HepG2 (cell line): ENCODE measurements around the gene SRRM4. TPM values are rescaled to one million over a fixed set of nuclear protein-coding genes. Genes with fewer than 3 reads are reported as not detected.

ENCODE experiments used
- ATAC-seq: fragments of 200-7000 bp; cut with Tn5 transposase; 3 replicates; pipeline ENCODE4 v1.9.1; 2020; ENCODE audit warnings: mild to moderate bottlenecking, moderate library complexity
- BruUV-seq: library from RNA; stranded (reverse); fragments of 400-500 nt; replicated peaks from 2 replicates; lab custom pipeline; 2021; lab: Mats Ljungman, UMichigan
- CTCF ChIA-PET: fragments of 300-600 bp; formaldehyde crosslinking; extraction: SDS; loops from one replicate; lab custom pipeline; 2021; ENCODE audit warnings: low total read pairs, inconsistent platforms, low intra/inter-chr PET ratio; lab: Yijun Ruan, JAX
- POLR2A ChIA-PET: fragments of 350-600 bp; sonication (Branson Sonifier 250); formaldehyde crosslinking; loops from one replicate; lab custom pipeline; 2020; ENCODE audit warnings: antibody characterized with exemption, inconsistent platforms; lab: Yijun Ruan, JAX
- DNase-seq: peaks from one replicate; pipeline ENCODE4 v3.0.0-alpha.2; 2015; ENCODE audit warnings: low spot score
- FAIRE-seq: peaks from 3 replicates; lab custom pipeline; 2011; peaks lifted over from hg19 to GRCh38; lab: Jason Lieb, UNC
- H2AFZ ChIP-seq: one replicate; pipeline ENCODE4 v1.6.1; 2011; ENCODE audit warnings: low read length, inconsistent platforms
- H3K27ac ChIP-seq: fragments of 300-600 bp; 3 replicates; pipeline ENCODE4 v1.8.0; 2011; ENCODE audit warnings: mixed run types, mild to moderate bottlenecking, mixed read lengths, low read length, inconsistent platforms; ENCODE audit not compliant: insufficient read depth; ENCODE audit errors: extremely low read length
- H3K27me3 ChIP-seq, 2 experiments: fragments of 200-600 bp in 1 of 2; 2 replicates in 1 of 2; 3 replicates in 1 of 2; pipeline versions ENCODE4 v1.6.0 to v1.8.0; 2011; ENCODE audit warnings: low read length in 2 of 2, mild to moderate bottlenecking in 2 of 2, moderate library complexity in 2 of 2, inconsistent platforms in 1 of 2; ENCODE audit not compliant: insufficient read depth in 2 of 2, control insufficient read depth in 1 of 2
- H3K36me3 ChIP-seq, 2 experiments: fragments of 200-600 bp in 1 of 2; replicated peaks in 1 of 2; 2 replicates in 1 of 2; 3 replicates in 1 of 2; pipeline versions ENCODE4 v1.5.1 to v1.8.0; 2011; ENCODE audit warnings: low read length in 2 of 2, inconsistent platforms in 1 of 2; ENCODE audit not compliant: insufficient read depth in 2 of 2, control insufficient read depth in 1 of 2
- H3K4me1 ChIP-seq: 2 replicates; pipeline ENCODE4 v1.5.1; 2012; ENCODE audit warnings: low read length, inconsistent platforms; ENCODE audit not compliant: insufficient read depth
- H3K4me2 ChIP-seq: 2 replicates; pipeline ENCODE4 v1.6.0; 2011; ENCODE audit warnings: low read depth, low read length, inconsistent platforms
- H3K4me3 ChIP-seq, 3 experiments: fragments of 200-600 bp in 1 of 3; sonication (generic), shearing (Covaris generic) in 1 of 3; replicated peaks in 1 of 3; 2 replicates each; pipeline ENCODE4 v1.5.1; 2011 to 2016; ENCODE audit warnings: low read length in 3 of 3, inconsistent platforms in 2 of 3, low read depth in 2 of 3, mild to moderate bottlenecking in 2 of 3, control low read depth in 1 of 3, mixed read lengths in 1 of 3; ENCODE audit not compliant: insufficient read depth in 1 of 3
- H3K79me2 ChIP-seq: one replicate; pipeline ENCODE4 v1.6.1; 2011; ENCODE audit warnings: low read length, inconsistent platforms; ENCODE audit not compliant: insufficient read depth
- H3K9ac ChIP-seq: 2 replicates; pipeline ENCODE4 v1.6.0; 2011; ENCODE audit warnings: mild to moderate bottlenecking, low read depth, low read length, inconsistent platforms; ENCODE audit not compliant: insufficient read depth
- H3K9me3 ChIP-seq: 2 replicates; pipeline ENCODE4 v1.5.1; 2012; ENCODE audit warnings: mild to moderate bottlenecking, low read length
- H4K20me1 ChIP-seq: 2 replicates; pipeline ENCODE4 v1.6.0; 2011; ENCODE audit warnings: inconsistent platforms, mild to moderate bottlenecking, low read length, moderate library complexity; ENCODE audit not compliant: insufficient read depth
- DMTF1 ChIP-seq: sonication (generic); formaldehyde crosslinking; IDR thresholded peaks from 2 replicates; pipeline ENCODE4 v1.4.0; 2020; ENCODE audit warnings: mild to moderate bottlenecking, missing genetic modification reagents
- MTERF4 ChIP-seq: sonication (generic); formaldehyde crosslinking; IDR thresholded peaks from 2 replicates; pipeline ENCODE4 v1.8.0; 2023; ENCODE audit warnings: mild to moderate bottlenecking, missing genetic modification reagents
- MYPOP ChIP-seq: sonication (generic); formaldehyde crosslinking; IDR thresholded peaks from 2 replicates; pipeline ENCODE4 v1.8.1; 2023; ENCODE audit warnings: mild to moderate bottlenecking, moderate library complexity, missing genetic modification reagents
- PAWR ChIP-seq: sonication (generic); formaldehyde crosslinking; IDR thresholded peaks from 2 replicates; pipeline ENCODE4 v1.4.0; 2020; ENCODE audit warnings: missing genetic modification reagents, mild to moderate bottlenecking, borderline replicate concordance
- ZFP37 ChIP-seq: sonication (generic); formaldehyde crosslinking; IDR thresholded peaks from 2 replicates; pipeline ENCODE4 v1.4.0; 2020; ENCODE audit warnings: missing genetic modification reagents, borderline replicate concordance
- ZFY ChIP-seq: sonication (generic); formaldehyde crosslinking; IDR thresholded peaks from 2 replicates; pipeline ENCODE4 v1.4.0; 2020; ENCODE audit warnings: missing genetic modification reagents
- ZNF383 ChIP-seq: sonication (generic); formaldehyde crosslinking; IDR thresholded peaks from 2 replicates; pipeline ENCODE4 v1.4.0; 2020; ENCODE audit warnings: missing genetic modification reagents, mild to moderate bottlenecking, borderline replicate concordance
- ZNF431 ChIP-seq: sonication (generic); formaldehyde crosslinking; IDR thresholded peaks from 2 replicates; pipeline ENCODE4 v1.9.0; 2022; ENCODE audit warnings: missing genetic modification reagents, low read depth, mild to moderate bottlenecking, borderline replicate concordance
- WGBS: methylation state at CpG from one replicate; pipeline ENCODE4 v1.1.6; 2017; ENCODE audit warnings: low lambda C conversion rate; 5-methylcytosine and 5-hydroxymethylcytosine counted together
- in situ Hi-C: cut with HindIII; loops from 2 replicates; pipeline ENCODE4 v1.10.0; 2017; ENCODE audit warnings: low pct_unique_long_range_greater_than_20kb; ENCODE audit not compliant: extremely low pct_ligation_motif_present
- intact Hi-C: fragments of 100-400 bp; cut with micrococcal nuclease; formaldehyde crosslinking; loops from one replicate; pipeline ENCODE4 v1.10.0; 2022; ENCODE audit not compliant: unreplicated experiment
- polyA plus RNA-seq, 8 experiments: library from polyadenylated mRNA; depleted of rRNA in 3 of 8; stranded (reverse) in 7 of 8; unstranded in 1 of 8; fragments of >200 nt; fragmentation: Illumina TruSeq in 4 of 8; extraction: Trizol in 4 of 8; gene quantifications; 2 replicates each; pipeline versions ENCODE4 v1.2.1 to v1.2.3, GENCODE V29; 2011 to 2016; ENCODE audit warnings: low read depth in 4 of 8, missing spikeins in 1 of 8, mixed read lengths in 1 of 8; ENCODE audit not compliant: insufficient read depth in 1 of 8
- total RNA-seq, 5 experiments: library from RNA; depleted of rRNA; stranded (reverse); fragments of >200 nt; fragmentation: Illumina TruSeq; extraction: Trizol; gene quantifications; 2 replicates each; pipeline ENCODE4 v1.2.3, GENCODE V29; 2016; ENCODE audit warnings: low read depth in 1 of 5
- TF ChIP-seq, protein P1 (sequence below): IDR thresholded peaks from 2 replicates; pipeline ENCODE4 v1.6.1; 2016; ENCODE audit warnings: low read depth, missing genetic modification reagents, missing compliant biosample characterization
- TF ChIP-seq, protein P2 (sequence below): IDR thresholded peaks from 2 replicates; pipeline ENCODE4 v1.6.1; 2018; ENCODE audit warnings: missing genetic modification reagents, mild to moderate bottlenecking, missing compliant biosample characterization

SRRM4 gene
- total and polyA plus RNA-seq, 2 of the 13 experiments (the other 11 are each of a cell fraction or from before 2014, with no cell fraction given), result not detected

DNA sequence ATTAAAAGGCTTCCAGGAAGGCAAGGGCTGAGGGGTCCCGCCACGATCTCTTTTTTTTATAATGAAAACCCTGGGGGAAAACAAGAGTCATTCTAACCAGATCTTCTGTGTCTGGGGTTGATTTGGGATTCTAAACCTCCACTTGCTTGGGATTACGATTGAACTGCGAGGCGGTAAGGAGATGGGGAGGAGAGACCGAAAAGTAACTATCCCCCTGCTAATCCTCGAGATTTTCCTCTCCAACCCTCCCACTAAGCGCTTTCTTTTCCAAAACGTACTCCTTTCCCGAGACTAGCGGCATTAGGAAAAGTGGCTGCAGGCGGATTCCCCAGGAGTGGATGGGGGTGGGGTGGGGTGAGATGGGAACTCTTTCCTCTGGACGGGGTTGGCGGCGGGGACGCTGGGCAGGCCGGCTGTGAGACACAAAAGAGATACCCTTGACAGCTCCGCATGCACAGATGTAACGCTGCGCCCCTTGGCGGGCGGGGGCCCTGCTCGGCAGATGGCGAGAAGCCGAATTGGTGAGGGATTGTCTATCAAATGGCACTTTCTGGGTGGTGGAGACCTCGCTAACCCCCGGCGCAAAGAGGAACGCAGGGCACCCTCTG is 830 bp upstream of the SRRM4 start:
- H3K4me1 ChIP-seq, result no peaks in the 10 kb centered on the region
- H3K9me3 ChIP-seq, result no peaks in the 10 kb centered on the region
- ChIA-PET POLR2A (no interaction called here), CTCF (interaction anchor here (1.1 to 1.2 kb wide), 2 partner anchors 57 to 431 kb away, joined by 3 read pairs; no protein-coding TSS in a partner anchor)
- no peaks in the 10 kb centered on the region for H3K79me2 ChIP-seq
- no TSS peak for BruUV-seq
- no peak overlapping the region for H3K4me2 ChIP-seq
- 22% methylated on average over 25 of the region's 29 CpGs for WGBS
- H3K36me3 ChIP-seq, result no peaks in the 10 kb centered on the region
- peaks cover 4 to 15% of the 10 kb centered on the region in 2 experiments; a peak in 3 of 5 replicates for H3K27me3 ChIP-seq
- no peak for DNase-seq
- no peak overlapping the region for H3K4me3 ChIP-seq
- ATAC-seq, result no peak
- no peak overlapping the region for H3K9ac ChIP-seq
- no peaks in the 10 kb centered on the region for H4K20me1 ChIP-seq
- intact Hi-C loops (no loop called here), in situ Hi-C loops (no loop called here)
- no peak overlapping the region for H3K27ac ChIP-seq
- TF ChIP-seq, protein P1, sequence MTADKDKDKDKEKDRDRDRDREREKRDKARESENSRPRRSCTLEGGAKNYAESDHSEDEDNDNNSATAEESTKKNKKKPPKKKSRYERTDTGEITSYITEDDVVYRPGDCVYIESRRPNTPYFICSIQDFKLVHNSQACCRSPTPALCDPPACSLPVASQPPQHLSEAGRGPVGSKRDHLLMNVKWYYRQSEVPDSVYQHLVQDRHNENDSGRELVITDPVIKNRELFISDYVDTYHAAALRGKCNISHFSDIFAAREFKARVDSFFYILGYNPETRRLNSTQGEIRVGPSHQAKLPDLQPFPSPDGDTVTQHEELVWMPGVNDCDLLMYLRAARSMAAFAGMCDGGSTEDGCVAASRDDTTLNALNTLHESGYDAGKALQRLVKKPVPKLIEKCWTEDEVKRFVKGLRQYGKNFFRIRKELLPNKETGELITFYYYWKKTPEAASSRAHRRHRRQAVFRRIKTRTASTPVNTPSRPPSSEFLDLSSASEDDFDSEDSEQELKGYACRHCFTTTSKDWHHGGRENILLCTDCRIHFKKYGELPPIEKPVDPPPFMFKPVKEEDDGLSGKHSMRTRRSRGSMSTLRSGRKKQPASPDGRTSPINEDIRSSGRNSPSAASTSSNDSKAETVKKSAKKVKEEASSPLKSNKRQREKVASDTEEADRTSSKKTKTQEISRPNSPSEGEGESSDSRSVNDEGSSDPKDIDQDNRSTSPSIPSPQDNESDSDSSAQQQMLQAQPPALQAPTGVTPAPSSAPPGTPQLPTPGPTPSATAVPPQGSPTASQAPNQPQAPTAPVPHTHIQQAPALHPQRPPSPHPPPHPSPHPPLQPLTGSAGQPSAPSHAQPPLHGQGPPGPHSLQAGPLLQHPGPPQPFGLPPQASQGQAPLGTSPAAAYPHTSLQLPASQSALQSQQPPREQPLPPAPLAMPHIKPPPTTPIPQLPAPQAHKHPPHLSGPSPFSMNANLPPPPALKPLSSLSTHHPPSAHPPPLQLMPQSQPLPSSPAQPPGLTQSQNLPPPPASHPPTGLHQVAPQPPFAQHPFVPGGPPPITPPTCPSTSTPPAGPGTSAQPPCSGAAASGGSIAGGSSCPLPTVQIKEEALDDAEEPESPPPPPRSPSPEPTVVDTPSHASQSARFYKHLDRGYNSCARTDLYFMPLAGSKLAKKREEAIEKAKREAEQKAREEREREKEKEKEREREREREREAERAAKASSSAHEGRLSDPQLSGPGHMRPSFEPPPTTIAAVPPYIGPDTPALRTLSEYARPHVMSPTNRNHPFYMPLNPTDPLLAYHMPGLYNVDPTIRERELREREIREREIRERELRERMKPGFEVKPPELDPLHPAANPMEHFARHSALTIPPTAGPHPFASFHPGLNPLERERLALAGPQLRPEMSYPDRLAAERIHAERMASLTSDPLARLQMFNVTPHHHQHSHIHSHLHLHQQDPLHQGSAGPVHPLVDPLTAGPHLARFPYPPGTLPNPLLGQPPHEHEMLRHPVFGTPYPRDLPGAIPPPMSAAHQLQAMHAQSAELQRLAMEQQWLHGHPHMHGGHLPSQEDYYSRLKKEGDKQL (CRISPR knock-in tag), result no peak
- TF ChIP-seq ZNF431 (CRISPR knock-in tag), result no peak
- TF ChIP-seq, protein P2, sequence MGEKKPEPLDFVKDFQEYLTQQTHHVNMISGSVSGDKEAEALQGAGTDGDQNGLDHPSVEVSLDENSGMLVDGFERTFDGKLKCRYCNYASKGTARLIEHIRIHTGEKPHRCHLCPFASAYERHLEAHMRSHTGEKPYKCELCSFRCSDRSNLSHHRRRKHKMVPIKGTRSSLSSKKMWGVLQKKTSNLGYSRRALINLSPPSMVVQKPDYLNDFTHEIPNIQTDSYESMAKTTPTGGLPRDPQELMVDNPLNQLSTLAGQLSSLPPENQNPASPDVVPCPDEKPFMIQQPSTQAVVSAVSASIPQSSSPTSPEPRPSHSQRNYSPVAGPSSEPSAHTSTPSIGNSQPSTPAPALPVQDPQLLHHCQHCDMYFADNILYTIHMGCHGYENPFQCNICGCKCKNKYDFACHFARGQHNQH (CRISPR knock-in tag), result no peak
- no peak for TF ChIP-seq PAWR (CRISPR knock-in tag)
- no peak for TF ChIP-seq ZFP37 (CRISPR knock-in tag)
- no peak for TF ChIP-seq ZFY (CRISPR knock-in tag)
- TF ChIP-seq DMTF1 (CRISPR knock-in tag), result no peak
- TF ChIP-seq ZNF383, result no peak
- no peak for TF ChIP-seq MTERF4 (CRISPR knock-in tag)
- no peak for TF ChIP-seq MYPOP (CRISPR knock-in tag)
- FAIRE-seq, result no peak
- H2AFZ ChIP-seq, result no peak overlapping the region
